ENCODE results near the gene ABCB1.
"Not testable (repeated sequence)": the region's sequence is repeated elsewhere in the genome, so short reads cannot be mapped to it uniquely, and the experiment has no call there.

ABCB1 gene

GRCh38 chr7:87465534-87465880 lies 135.2 kb downstream of the ABCB1 start:
- DNase-seq = not testable (repeated sequence)

- not testable (repeated sequence) for DNase-seq
Observed at GRCh38 chr7:87464830-87465533, 135.7 kb downstream of the ABCB1 start.

GRCh38 chr7:87463982-87464381 lies 136.7 kb downstream of the ABCB1 start:
- DNase-seq = no peak

- DNase-seq = not testable (repeated sequence)
Observed at GRCh38 chr7:87460444-87460843, 140.2 kb downstream of the ABCB1 start.

- no peak for DNase-seq
Observed at GRCh38 chr7:87459941-87460340, 140.7 kb downstream of the ABCB1 start.

- DNase-seq = no peak
Observed at GRCh38 chr7:87458148-87458547, 142.5 kb downstream of the ABCB1 start.

- no peak for DNase-seq
Observed at GRCh38 chr7:87456247-87456646, 144.4 kb downstream of the ABCB1 start.
